ENCODE results near the gene SLC46A3.
A peak's percentile ranks its signal among the peaks of the same experiment; 100 is the strongest.
"Not testable (repeated sequence)": the region's sequence is repeated elsewhere in the genome, so short reads cannot be mapped to it uniquely, and the experiment has no call there.

SLC46A3 gene, protein sequence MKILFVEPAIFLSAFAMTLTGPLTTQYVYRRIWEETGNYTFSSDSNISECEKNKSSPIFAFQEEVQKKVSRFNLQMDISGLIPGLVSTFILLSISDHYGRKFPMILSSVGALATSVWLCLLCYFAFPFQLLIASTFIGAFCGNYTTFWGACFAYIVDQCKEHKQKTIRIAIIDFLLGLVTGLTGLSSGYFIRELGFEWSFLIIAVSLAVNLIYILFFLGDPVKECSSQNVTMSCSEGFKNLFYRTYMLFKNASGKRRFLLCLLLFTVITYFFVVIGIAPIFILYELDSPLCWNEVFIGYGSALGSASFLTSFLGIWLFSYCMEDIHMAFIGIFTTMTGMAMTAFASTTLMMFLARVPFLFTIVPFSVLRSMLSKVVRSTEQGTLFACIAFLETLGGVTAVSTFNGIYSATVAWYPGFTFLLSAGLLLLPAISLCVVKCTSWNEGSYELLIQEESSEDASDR

DNA sequence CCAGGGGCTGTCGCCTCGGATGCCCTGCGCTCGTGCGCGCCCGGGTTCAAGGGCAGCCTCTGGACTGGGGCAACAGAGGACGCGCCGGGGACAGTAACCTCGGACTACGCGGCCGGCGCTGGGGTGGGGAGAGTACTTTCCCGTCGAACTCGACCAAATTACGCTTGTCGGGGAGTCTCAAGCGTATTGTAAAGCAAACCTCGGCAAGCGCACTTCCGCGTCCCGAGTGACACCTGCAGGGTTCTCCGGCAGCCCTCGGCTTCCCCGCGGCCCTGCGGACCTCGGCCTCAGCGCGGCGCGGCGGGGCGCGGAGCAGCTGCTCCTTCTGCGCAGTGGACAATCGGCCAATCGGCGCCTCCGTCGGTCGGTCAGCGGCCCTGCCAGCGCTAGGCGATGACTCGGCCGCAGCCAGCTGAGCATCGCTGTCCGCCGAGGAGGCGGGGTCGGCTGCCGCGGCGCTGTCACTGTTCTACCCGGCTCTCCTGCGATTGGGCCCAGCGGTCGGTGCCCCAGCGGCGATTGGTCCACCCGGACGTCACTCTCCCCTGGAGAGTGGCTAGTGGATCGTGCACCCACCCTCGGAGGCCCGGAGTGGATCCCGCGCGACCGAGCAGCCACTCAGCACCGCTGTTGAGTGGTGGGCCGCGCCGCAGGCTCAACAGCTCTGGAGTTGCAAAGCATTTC, at the start of gene SLC46A3:
SLC46A3 (minus strand) TSS at position 428 of the 684 bp plus-strand sequence. CDS start 972 bp downstream, outside the sequence.
- peak; percentile 80 to 95 for DNase-seq

DNA sequence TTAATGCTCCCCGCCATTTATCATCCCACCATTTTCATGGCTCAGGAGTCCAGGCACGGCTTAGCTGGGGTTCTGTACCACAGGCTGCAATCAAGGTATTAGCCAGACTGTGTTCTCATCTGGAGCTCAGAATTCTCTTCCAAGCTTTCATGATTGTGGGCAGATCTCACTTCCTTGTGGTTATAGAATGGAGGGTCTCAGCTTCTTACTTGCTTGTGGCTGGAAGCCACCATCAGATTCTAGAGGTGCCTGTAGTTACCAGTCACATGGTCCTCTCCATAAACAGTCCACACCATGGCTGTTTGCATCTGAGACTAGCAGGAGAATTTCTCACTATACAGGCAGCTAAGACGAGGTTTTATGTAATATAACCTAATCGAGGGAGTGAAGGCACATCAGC, 45.1 kb upstream of the SLC46A3 start:
- no peak for DNase-seq

DNA sequence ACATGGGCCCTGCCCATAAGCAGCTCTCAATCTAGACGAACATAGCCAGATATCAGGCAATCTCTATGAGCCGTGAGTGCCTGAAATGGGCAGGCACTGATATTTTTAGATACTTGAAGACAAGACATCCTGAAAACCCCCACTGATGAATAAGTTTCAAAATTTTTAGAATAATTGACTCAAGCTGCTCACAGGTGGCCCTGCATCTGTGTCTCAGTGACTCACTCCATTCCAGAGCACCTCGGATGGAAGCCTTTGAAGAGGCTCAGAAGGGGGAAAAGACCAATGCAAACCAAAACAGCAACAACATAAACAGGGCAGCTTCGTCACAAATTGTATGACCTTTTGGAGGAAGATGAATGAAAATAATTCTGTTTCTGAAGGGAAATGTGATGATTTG, 42.8 kb upstream of the SLC46A3 start:
- no peak for DNase-seq

DNA sequence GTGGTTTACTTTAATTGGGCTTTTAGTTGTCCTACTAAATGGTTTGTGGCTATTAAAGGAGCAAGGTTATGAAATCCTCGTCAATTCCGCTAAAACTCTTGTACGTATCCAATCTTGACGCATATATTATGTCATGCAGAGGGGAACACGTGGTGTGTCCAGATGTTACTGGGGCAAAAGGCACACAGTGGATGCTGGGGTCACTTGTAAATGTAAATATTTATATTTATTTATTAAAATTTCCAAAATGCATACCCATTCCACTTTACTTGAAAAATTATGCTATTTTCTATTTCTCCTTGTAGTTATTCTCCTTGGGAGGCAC, 36.7 kb upstream of the SLC46A3 start:
- DNase-seq: no peak

DNA sequence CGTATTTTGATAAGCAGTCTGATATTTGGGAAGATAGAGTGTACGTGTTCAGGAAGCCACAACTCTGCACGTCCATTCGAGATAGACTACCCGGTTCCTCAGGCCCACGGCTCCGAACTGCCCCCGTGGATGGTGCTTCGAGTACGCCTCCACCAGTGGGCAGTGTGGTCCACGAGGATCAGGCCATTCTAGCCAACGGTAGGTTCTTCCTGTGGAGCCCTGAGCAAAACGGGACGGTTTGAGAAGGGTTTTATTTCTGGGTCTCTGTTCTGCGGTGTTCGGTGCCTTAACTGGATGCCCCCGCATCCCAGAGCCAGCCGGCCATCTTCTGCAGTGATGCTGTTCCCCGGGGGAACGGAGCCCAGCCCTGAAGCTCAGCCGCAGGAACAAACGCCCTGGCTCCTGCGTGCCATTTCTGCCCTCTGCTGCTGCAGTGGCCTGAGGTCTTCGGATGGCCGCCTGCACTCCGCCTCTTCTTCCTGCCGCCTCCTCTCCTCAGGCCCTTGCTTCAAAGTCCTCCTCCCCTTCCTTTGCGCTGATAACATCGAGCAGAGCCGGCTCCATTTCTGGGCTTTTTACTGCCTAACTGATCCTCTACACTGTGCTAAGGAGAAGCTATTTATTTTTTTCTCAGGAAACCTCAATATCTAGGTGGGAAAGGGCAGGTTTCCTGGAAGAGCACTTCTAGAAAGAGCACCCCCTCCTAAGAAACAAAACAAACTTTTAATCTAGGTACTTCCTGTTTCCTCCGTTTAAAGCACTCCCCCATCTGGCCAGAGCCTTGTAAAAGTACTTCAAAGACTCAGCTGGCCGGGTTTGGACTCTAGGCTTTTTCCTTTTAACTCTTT, 36.2 kb upstream of the SLC46A3 start:
- DNase-seq: no peak

DNA sequence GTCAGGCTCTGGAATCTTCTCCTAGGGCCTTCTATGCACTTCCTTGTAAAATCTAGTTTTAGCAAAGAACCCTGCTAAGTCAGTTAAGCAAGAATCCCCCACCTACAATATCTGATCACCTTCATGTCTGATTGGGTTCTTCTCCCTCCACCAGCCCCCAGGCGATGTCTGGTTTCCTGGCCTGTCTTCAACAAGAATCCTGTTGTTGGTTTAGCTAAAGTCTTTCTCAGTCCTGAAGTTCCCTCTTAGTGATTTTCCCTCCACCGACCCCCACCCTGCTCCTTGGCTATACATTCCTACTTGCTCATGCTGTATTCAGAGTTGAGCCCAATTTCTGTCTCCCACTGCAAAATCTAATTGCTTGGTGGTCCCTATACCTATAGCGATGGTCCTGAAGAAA, 35.2 kb upstream of the SLC46A3 start:
- no peak for DNase-seq

DNA sequence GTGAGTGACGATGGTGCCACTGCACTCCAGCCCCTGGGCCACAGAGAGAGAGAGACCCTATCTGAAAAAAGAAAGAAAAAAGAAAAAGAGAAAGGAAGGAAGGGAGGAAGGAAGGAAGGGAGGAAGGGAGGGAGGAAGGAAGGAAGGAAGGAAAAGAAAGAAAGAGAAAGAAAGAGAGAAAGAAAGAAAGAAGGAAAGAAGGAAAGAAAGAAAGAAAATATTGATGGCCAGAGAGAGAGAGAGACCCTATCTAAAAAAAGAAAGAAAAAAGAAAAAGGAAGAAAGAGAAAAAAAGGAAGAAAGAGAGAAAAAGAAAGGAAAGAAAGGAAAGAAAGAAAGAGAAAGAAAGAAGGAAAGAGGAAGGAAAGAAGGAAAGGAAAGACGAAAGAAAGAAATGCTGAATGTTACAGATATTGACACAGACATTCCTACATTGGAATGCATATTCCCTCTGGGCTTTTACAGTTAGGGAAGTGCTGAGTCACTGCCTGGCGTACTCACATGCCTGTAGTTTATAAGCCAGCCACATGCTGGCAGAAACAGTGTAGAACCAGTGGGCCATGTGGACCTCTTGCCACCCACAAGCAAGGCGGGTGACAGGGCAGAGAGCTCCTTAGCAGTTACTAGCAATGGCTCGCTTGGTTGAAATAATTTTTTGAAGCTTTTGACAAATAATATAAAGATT, 34.6 kb upstream of the SLC46A3 start:
- no peak for DNase-seq

DNA sequence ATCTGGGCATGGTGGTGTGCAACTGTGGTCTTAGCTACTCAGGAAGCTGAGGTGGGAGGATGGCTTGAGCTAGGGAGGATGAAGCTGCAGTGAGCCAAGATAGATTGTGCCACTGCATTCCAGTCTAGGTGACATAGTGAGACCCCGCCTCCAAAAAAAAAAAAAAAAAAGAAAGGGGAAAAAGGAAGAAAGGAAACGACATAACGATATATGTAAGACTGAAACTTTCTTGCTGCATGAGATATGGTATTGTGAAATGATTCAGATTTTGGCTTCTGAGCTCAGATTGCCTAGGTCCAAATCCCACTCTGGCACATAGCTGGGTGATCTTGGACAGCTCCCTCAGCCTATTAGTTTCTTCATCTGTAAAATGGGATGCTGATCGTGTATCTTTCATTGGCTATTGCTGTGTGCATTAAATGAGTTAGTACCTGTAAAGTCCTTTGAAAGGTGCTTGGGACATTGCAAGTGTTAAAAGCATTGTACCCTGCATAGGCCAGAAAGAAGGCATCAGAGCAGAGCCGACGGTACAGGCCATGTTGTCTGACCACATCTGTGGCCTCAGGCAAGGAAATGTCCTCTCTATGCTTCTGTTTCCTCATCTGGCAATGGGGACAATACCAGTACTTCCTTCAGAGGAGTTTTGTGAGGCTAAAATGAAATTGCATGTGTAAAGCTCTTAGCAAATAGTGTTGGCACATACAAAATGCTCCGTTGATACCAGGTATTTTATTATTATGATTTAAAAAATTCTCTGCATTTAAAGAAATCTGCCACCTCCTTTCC, 32.6 kb upstream of the SLC46A3 start:
- no peak for DNase-seq

DNA sequence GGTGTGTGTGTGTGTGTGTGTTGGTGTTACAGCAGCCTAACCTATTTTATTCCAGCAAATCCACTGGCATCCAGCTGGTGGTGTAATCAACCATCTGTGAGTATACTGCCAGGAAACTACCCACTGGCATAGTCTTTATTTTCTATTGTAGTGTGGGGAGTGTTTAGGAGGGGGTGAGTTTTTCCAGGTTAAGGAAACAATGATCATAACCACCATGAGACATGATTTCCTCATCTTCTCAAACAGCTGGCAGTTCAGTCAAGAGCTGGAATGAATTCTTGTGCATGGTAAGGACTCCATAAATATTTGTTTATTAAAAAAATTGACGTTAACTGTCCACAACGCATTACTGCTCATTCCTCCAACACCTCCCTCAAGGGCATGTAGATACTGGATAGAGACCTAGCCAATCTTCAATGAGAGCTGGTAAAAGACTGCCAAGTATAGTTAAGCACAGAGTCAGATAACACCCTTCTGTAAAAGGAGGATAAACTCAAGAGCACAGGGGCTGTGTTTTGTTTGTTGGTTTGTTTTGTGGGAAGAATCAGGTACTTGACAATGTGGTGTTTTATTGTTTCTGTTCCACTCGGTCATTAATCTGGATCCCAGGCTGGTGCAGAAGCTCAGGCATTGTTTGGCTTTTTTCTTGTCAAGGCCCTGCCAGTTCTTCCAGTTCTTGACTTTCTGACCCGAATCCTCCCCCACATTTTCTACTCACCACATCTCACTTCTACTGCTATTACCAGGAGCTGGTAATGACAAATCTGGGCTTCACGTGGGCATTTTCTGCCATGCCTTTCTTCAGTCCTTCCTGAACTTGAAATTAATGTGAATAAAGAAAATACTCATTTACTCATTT, 31.6 kb upstream of the SLC46A3 start:
- no peak for DNase-seq

DNA sequence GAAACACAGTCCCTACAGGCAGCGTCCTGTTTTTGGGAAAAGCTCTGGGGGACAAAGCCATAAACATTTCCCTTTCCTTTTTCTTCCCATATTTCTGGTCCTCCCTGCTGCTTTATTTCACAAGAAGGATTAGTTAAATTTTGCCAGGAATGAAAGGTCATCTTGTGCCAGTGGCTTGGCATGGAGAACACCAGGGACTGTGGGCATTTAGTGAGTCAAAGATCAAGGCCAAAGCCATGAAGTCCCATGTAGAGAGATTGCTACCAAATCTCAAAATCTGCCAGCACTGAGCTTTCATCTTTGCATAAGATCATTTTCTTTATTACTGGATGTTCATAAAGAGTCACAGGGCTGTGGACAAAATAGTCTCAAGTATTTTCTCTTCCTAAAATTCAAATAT, 29.1 kb upstream of the SLC46A3 start:
- DNase-seq: no peak

DNA sequence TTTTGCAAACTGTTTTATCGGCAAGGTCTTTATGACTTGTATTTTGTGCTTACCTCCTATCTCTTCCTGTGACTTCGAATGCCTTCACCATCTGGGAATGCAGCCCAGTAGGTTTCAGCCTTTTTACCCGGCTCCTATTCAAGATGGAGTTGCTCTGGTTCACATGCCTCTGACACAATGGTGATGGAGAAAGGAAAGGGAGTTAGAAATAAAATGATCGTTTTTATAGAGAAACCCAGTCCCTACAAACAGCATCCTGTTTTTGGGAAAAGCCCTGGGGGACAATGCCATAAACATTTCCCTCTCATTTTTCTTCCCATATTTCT, 27.5 kb upstream of the SLC46A3 start:
- no peak for DNase-seq

DNA sequence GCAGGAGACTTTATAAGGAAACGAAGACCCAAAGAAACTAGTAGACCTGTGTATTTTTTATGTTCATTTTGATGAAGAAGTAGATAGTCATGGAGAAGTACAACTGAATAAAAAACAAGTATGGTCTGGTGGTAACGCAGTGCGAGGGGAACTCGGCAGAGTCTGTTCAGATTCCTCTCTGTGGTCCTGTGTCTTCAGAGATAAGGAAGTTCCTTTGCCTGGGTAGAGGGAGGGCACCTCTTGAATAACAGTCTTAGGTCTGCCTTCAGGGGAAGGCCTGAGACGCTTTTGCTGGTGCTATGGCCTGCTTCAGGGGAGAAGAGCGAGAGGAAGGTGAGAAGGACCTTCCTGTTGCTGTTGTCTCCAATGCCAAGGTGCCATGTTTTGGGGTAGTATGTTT, 25.9 kb upstream of the SLC46A3 start:
- no peak for DNase-seq

DNA sequence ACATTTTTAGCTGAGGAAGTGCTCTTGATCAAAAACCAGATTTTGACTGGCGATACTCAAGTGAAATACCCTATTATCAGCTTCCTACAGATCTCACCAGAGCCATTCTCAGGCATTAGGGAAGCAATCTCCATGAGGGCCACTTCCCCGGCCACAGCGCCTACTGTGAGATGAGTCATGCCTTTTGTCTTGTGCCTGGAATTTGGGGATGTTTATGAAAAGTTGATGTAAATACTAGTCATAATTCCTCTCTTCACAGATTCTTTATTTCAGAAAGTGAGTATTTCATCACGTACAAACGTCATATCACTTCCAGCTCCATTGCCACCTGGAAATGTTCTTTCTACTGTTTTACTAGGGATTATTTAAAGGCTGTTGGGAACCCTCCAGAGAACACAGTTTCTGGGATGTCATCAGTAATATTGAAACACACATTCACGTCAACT, 25.3 kb upstream of the SLC46A3 start:
- DNase-seq: no peak

DNA sequence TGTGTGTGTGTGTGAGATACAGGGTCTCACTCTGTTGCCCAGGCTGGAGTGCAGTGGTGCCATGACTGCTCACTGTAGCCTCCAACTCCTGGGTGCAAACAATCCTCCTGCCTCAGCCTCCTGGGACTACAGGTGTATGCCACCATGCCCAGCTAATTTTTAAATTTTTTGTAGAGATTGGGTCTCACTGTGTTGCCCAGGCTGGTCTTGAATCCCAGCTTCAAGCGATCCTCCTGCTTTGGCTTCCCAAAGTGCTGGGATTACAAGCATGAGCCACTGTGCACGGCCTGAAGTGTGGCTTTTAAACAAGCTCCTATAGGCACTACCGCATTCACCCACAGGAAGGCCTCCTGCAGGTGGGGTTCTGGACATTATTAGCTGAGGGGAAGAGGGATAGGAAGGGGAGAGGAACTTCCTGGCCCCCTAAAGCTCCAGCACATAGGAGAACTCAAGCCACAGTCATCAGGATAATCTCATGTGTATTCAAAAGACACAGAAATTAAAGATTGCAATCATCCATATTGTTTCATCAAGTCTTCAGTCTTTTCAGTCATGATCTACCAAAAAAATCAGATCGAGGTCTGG, 24.8 kb upstream of the SLC46A3 start:
- DNase-seq: no peak

DNA sequence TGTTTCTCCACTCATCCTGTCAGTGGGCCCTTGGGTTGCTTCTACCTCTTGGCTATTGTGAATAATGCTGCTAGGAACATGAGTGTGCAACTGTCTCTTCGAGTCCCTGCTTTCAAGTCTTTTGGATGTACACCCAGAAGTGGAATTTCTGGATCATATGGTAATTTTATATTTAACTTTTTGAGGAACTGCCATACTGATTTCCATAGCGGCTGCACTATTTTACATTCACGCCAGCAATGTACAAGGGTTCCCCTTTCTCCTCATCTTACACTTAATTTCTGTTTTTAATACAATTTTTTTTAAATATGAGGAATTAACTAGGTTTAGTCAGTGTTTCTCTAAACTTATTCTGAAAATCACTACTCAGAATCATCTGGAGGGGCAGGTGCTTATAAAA, 24.2 kb upstream of the SLC46A3 start:
- DNase-seq: no peak

DNA sequence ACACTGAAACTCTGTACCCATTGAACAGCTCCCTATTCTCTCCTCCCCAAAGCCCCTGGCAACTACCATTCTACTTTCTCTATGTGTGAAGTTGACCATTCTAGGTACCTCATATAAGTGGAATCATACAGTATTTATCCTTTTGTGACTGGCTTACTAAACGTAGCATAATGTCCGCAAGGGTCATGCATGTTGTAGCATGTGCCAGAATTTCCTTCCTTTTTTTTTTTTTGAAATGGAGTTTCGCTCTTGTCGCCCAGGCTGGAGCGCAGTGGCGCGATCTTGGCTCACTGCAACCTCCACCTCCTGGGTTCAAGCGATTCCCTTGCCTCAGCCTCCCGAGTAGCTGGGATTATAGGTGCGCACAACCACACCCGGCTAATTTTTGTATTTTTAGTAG, 23.7 kb upstream of the SLC46A3 start:
- DNase-seq: not testable (repeated sequence)

DNA sequence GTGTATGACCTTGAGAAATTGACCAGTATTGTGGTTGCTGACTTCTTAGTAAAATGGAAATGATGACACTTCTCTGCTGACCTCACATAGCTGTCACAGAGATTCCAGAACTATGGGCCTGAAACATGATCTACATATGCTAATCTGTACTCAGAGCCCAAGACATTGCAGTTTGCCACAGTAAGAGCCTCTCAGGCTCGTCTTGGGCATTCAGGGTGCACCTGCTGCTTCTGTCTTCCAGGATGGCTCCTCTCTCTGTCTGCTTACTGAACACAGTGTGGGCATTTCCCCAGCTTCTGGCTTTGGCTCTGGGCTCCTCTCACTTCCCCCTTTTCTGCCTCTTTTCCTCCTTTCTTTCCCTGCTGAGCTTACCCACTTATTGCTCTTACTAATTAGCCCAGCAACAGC, 22.3 kb upstream of the SLC46A3 start:
- DNase-seq: peak in 1 of 2 experiments; percentile 40

DNA sequence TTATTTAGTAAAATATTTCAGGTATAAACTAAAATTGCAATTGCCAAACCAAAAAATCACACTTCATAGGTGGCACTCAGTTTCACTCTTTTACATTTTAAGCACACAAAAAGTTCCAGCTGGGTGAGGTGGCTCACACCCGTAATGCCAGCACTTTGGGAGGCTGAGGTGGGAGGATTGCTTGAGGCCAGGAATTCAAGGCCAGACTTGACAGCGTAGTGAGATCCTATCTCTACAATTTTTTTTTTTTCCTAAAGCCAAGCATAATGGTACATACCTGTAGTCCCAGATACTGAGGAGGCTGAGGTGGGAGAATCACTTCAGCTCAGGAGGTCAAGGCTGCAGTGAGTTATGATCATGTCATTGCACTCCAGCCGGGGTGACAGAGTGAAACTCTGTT, 20.6 kb upstream of the SLC46A3 start:
- DNase-seq: no peak

DNA sequence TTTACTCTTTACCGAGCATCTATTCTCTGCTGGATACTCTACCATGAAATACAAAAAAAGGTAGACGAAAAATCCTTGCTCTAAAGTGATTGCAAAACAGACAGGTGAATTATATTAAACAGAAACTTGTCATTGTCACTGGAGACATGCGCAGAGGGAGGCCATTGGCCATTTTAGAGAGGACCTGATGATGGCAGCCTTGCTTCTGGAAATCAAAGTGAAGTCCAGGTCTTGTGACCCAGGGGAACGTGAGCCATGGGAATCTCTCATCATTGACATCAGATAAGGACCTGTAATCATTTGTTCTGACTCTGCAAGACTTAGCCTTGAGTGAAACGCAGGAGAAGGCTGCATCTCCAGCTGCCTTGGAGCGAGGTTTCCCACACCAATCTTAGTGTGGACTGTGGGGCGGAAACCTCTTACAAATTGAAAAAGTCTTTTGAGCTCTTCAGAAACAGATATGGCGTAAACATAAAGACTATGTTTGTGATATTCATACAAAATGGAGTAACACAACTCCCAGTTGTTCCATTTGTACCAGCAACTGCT, 16.8 kb upstream of the SLC46A3 start:
- DNase-seq: no peak

DNA sequence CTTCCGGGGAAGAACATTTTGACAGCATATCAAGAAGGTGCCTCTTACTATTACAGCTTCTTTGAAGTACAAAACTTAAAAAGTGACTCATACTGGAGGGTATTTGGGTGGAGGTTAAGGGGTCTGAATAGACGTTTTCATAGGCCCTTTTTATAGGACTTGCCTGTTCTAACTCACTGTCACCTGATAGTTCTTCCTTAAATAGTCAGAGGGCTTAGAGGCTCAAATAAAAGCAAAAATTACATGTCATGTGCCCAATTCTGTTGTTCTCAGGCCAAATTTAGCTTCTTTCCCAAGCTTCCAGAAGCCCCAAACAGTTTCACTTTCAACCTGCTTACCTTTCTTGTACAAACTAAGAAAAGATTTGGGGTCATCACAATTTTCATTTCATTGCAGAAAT, 16.1 kb upstream of the SLC46A3 start:
- DNase-seq: no peak

DNA sequence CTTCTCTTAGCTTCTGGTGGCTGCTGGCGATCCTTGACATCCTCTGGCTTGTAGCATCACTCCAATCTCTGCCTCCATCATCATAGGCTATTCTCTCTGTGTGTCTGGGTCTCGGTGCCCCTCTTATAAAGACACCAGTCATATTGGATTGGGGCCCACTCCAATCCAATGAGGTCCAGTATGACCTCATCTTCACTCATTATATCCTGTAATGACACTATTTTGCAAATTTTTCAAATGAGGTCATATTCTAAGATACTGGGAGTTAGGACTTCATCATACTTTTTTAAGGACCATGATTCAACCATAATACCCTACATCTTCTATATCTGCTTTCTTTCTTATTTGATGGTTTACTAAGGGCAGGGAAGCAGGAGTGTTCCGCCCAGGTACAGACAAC, 12.0 kb upstream of the SLC46A3 start:
- no peak for DNase-seq
